A549 (cell line): ENCODE data around the gene PATL2. TPM values are rescaled to one million over a fixed set of nuclear protein-coding genes. Genes with fewer than 3 reads are reported as not detected.

Experiments
- ATAC-seq, 2 experiments: fragments of 200-7000 bp in 1 of 2; fragments of >200 bp in 1 of 2; cut with Nextera tagmentation in 1 of 2; cut with Tn5 transposase in 1 of 2; 3 replicates each; pipeline versions ENCODE4 v1.8.0 to v1.9.1; 2018 to 2020; ENCODE audit warnings: mild to moderate bottlenecking in 1 of 2, moderate library complexity in 1 of 2
- CTCF ChIA-PET: fragments of 300-600 bp; sonication (Branson Sonifier 250); formaldehyde crosslinking; extraction: SDS; loops from one replicate; lab custom pipeline; 2021; ENCODE audit warnings: antibody characterized with exemption, inconsistent platforms; lab: Yijun Ruan, JAX
- POLR2A ChIA-PET: fragments of 350-600 bp; formaldehyde crosslinking; extraction: SDS; loops from one replicate; lab custom pipeline; 2021; ENCODE audit warnings: antibody characterized with exemption, inconsistent platforms; lab: Yijun Ruan, JAX
- DNase-seq, 2 experiments: peaks; one replicate each; pipeline versions ENCODE4 v3.0.0 to v3.0.0-alpha.2; 2011 to 2016; ENCODE audit warnings: low read depth in 1 of 2, low spot score in 1 of 2
- FAIRE-seq: peaks from 2 replicates; lab custom pipeline; 2011; peaks lifted over from hg19 to GRCh38; lab: Jason Lieb, UNC
- H3K27ac ChIP-seq, 2 experiments: fragments of >200 bp; sonication (Bioruptor Twin); formaldehyde crosslinking; 3 replicates each; pipeline ENCODE4 v1.5.1; 2016 to 2017
- H3K4me1 ChIP-seq: fragments of >200 bp; sonication (Bioruptor Twin); formaldehyde crosslinking; 3 replicates; pipeline ENCODE4 v1.6.1; 2016
- H3K4me2 ChIP-seq: fragments of >200 bp; sonication (Bioruptor Twin); formaldehyde crosslinking; 3 replicates; pipeline ENCODE4 v1.6.1; 2016
- H3K4me3 ChIP-seq: fragments of >200 bp; sonication (Bioruptor Twin); formaldehyde crosslinking; 3 replicates; pipeline ENCODE4 v1.5.1; 2016
- H3K9me3 ChIP-seq: fragments of >200 bp; sonication (Bioruptor Twin); formaldehyde crosslinking; 3 replicates; pipeline ENCODE4 v1.6.1; 2016
- ATOH8 ChIP-seq: fragments of 250-450 bp; sonication (Bioruptor Pico); IDR thresholded peaks from 2 replicates; pipeline ENCODE4 v1.5.0; 2020; ENCODE audit warnings: low read depth, mild to moderate bottlenecking, moderate library complexity
- CEBPB ChIP-seq, 2 experiments: fragments of >200 bp in 1 of 2; sonication (Bioruptor Twin) in 1 of 2; formaldehyde crosslinking in 1 of 2; IDR thresholded peaks; 2 replicates each; pipeline ENCODE4 v1.6.1; 2012 to 2016
- CHD4 ChIP-seq: fragments of 200-600 bp; sonication (generic); IDR thresholded peaks from 2 replicates; pipeline ENCODE4 v1.6.1; 2016; ENCODE audit warnings: antibody characterized with exemption, mild to moderate bottlenecking, borderline replicate concordance
- EP300 ChIP-seq, 2 experiments: fragments of >200 bp; sonication (Bioruptor Twin); formaldehyde crosslinking; IDR thresholded peaks; 2 replicates in 1 of 2; 3 replicates in 1 of 2; pipeline ENCODE4 v1.6.1; 2016 to 2017
- FOXS1 ChIP-seq: fragments of 250-450 bp; sonication (Bioruptor Pico); IDR thresholded peaks from 2 replicates; pipeline ENCODE4 v1.5.0; 2020; ENCODE audit warnings: mild to moderate bottlenecking, moderate library complexity
- HDAC2 ChIP-seq: fragments of 200-600 bp; sonication (generic); IDR thresholded peaks from 2 replicates; pipeline ENCODE4 v1.6.1; 2016
- HES2 ChIP-seq: fragments of >200 bp; sonication (Bioruptor Twin); formaldehyde crosslinking; IDR thresholded peaks from 2 replicates; pipeline ENCODE4 v1.6.1; 2016
- HOXB5 ChIP-seq: fragments of 250-450 bp; sonication (Bioruptor Pico); IDR thresholded peaks from 2 replicates; pipeline ENCODE4 v1.5.0; 2020; ENCODE audit warnings: mild to moderate bottlenecking, moderate library complexity
- JUN ChIP-seq, 2 experiments: fragments of >200 bp; sonication (Bioruptor Twin); formaldehyde crosslinking; IDR thresholded peaks; 2 replicates in 1 of 2; 3 replicates in 1 of 2; pipeline ENCODE4 v1.6.1; 2016 to 2017
- MAX ChIP-seq: IDR thresholded peaks from 2 replicates; pipeline ENCODE4 v1.6.1; 2012
- MAZ ChIP-seq: fragments of 150-350 bp; IDR thresholded peaks from 2 replicates; pipeline ENCODE4 v1.6.1; 2014; ENCODE audit warnings: antibody characterized with exemption, low read depth, low read length, borderline replicate concordance
- NFE2L2 ChIP-seq: fragments of 150-350 bp; conservative IDR thresholded peaks from 2 replicates; pipeline ENCODE4 v1.6.1; 2014; ENCODE audit warnings: low read length
- NPAS2 ChIP-seq: fragments of 250-450 bp; sonication (Bioruptor Pico); IDR thresholded peaks from 2 replicates; pipeline ENCODE4 v1.8.0; 2022; ENCODE audit warnings: mild to moderate bottlenecking, moderate library complexity, borderline replicate concordance
- NR3C1 ChIP-seq: fragments of >200 bp; sonication (Bioruptor Twin); formaldehyde crosslinking; IDR thresholded peaks from 3 replicates; pipeline ENCODE4 v1.6.1; 2017
- PBX3 ChIP-seq: IDR thresholded peaks from 2 replicates; pipeline ENCODE4 v1.6.1; 2012
- PHF8 ChIP-seq: fragments of 200-600 bp; sonication (generic); IDR thresholded peaks from 2 replicates; pipeline ENCODE4 v1.6.1; 2016; ENCODE audit warnings: low read depth, mild to moderate bottlenecking, antibody characterized with exemption, moderate library complexity, borderline replicate concordance
- RCOR1 ChIP-seq: fragments of 150-350 bp; IDR thresholded peaks from 2 replicates; pipeline ENCODE4 v1.6.1; 2014; ENCODE audit warnings: antibody characterized with exemption, low read length, low read depth
- REST ChIP-seq: fragments of 200-600 bp; sonication (generic); IDR thresholded peaks from 2 replicates; pipeline ENCODE4 v1.6.1; 2016; ENCODE audit warnings: antibody characterized with exemption, mild to moderate bottlenecking, moderate library complexity
- SMC3 ChIP-seq: fragments of >200 bp; sonication (Bioruptor Twin); formaldehyde crosslinking; IDR thresholded peaks from 3 replicates; pipeline ENCODE4 v1.6.1; 2018; ENCODE audit warnings: inconsistent platforms
- TP53 ChIP-seq: fragments of 250-450 bp; sonication (Bioruptor Pico); IDR thresholded peaks from 2 replicates; pipeline ENCODE4 v1.5.0; 2021; ENCODE audit warnings: mild to moderate bottlenecking, moderate library complexity
- ZNF302 ChIP-seq: fragments of 250-450 bp; sonication (Bioruptor Pico); IDR thresholded peaks from 2 replicates; pipeline ENCODE4 v1.9.0; 2021; ENCODE audit warnings: inconsistent platforms, mild to moderate bottlenecking, moderate library complexity
- WGBS: methylation state at CpG from one replicate; pipeline ENCODE4 v1.1.6; 2017; ENCODE audit errors: missing lambda C conversion rate; 5-methylcytosine and 5-hydroxymethylcytosine counted together
- polyA plus RNA-seq, 4 experiments: library from polyadenylated mRNA; depleted of rRNA in 3 of 4; stranded (reverse); fragments of >200 nt; fragmentation: RNase III in 1 of 4; extraction: RNeasy Plus Mini Kit Qiagen cat#74134 plus additional on column Dnase treatment in 1 of 4; gene quantifications; 2 replicates in 3 of 4; 3 replicates in 1 of 4; pipeline ENCODE4 v1.2.3, GENCODE V29; 2011 to 2017

The PATL2 gene
- polyA plus RNA-seq, 2 of the 4 experiments (the other 2 are of a cell fraction): 0.12 to 0.26 TPM

GRCh38 chr15:44661576-44661975 lies 49.5 kb downstream of the PATL2 start (continued):
- TF ChIP-seq NR3C1 (no peak), CHD4 (no peak), TP53 (CRISPR knock-in tag) (no peak), ZNF302 (CRISPR knock-in tag) (no peak), HDAC2 (no peak), RCOR1 (no peak), SMC3 (no peak), PHF8 (no peak), NFE2L2 (no peak)
- TF ChIP-seq, all 56 proteins: peak for 0

GRCh38 chr15:44659056-44659455 lies 52.1 kb downstream of the PATL2 start:
- TF ChIP-seq JUN (IDR thresholded peaks at IDR 0.05) (no peak), EP300 (IDR thresholded peaks at IDR 0.05) (no peak), PBX3 (no peak), REST (no peak), NPAS2 (CRISPR knock-in tag) (no peak), MAX (no peak), HOXB5 (CRISPR knock-in tag) (no peak), ATOH8 (no peak), HES2 (no peak)
- ChIA-PET CTCF (interaction anchor here (1.2 kb wide), 1 partner anchor 11 kb away, joined by 3 read pairs; no protein-coding TSS in a partner anchor), POLR2A (no interaction called here)
- no peak for DNase-seq
- Histone ChIP-seq H3K4me3 (no peak overlapping the region), H3K4me1 (peaks cover 17% of the 10 kb centered on the region; the same call in 2 of the 3 replicates), H3K9me3 (no peaks in the 10 kb centered on the region), H3K27ac (no peak overlapping the region), H3K4me2 (no peak overlapping the region)
- FAIRE-seq: no peak
- no peak for ATAC-seq
- WGBS: 93% methylated on average over 3 of the region's 3 CpGs

- POLR2A ChIA-PET: no interaction called here
- Histone ChIP-seq H3K4me1 (peaks cover 13% of the 10 kb centered on the region; the same call in 1 of the 3 replicates), H3K4me2 (no peak overlapping the region), H3K27ac (no peak overlapping the region)
- DNase-seq: no peak
- FAIRE-seq: no peak
- no peak for TF ChIP-seq ATOH8
- TF ChIP-seq CEBPB (IDR thresholded peaks at IDR 0.05): no peak
- no peak for TF ChIP-seq HDAC2
- no peak for TF ChIP-seq MAZ
- TF ChIP-seq FOXS1 (CRISPR knock-in tag): no peak
- TF ChIP-seq, all 56 proteins: peak for 0
- no peaks in the 10 kb centered on the region for H3K9me3 ChIP-seq
- CTCF ChIA-PET: interaction anchor here (1.3 kb wide), 1 partner anchor 73 kb away, joined by 3 read pairs; no protein-coding TSS in a partner anchor
- ATAC-seq: no peak
- no peak overlapping the region for H3K4me3 ChIP-seq
Observed at GRCh38 chr15:44657378-44657777, 53.7 kb downstream of the PATL2 start.
